HepG2 (cell line): Measurements from ENCODE around the gene CDC37L1. TPM values are rescaled to one million over a fixed set of nuclear protein-coding genes. Genes with fewer than 3 reads are reported as not detected.

ENCODE experiments used
- CHD4 ChIP-seq: fragments of 200-600 bp; sonication (generic); IDR thresholded peaks from 2 replicates; pipeline ENCODE4 v1.7.0; 2017; ENCODE audit warnings: mild to moderate bottlenecking, low read length, borderline replicate concordance
- CREB1 ChIP-seq, 2 experiments: fragments of 450-650 bp in 1 of 2; IDR thresholded peaks; 2 replicates each; pipeline ENCODE4 v1.6.1; 2016 to 2017; ENCODE audit warnings: control low read depth in 1 of 2, mild to moderate bottlenecking in 1 of 2, missing compliant biosample characterization in 1 of 2, missing genetic modification characterization in 1 of 2
- MTA1 ChIP-seq: sonication (generic); formaldehyde crosslinking; IDR thresholded peaks from 2 replicates; pipeline ENCODE4 v1.4.0; 2020; ENCODE audit warnings: missing genetic modification reagents, mild to moderate bottlenecking, borderline replicate concordance
- MZF1 ChIP-seq: sonication (generic); formaldehyde crosslinking; IDR thresholded peaks from 2 replicates; pipeline ENCODE4 v1.8.1; 2023; ENCODE audit warnings: mild to moderate bottlenecking, missing genetic modification reagents, borderline replicate concordance
- NFKB2 ChIP-seq: sonication (generic); formaldehyde crosslinking; IDR thresholded peaks from 2 replicates; pipeline ENCODE4 v1.4.0; 2020; ENCODE audit warnings: missing genetic modification reagents, borderline replicate concordance
- PAF1 ChIP-seq: IDR thresholded peaks from 2 replicates; pipeline ENCODE4 v1.6.1; 2016; ENCODE audit warnings: missing genetic modification reagents, missing compliant biosample characterization
- RBAK ChIP-seq: sonication (generic); formaldehyde crosslinking; IDR thresholded peaks from 2 replicates; pipeline ENCODE4 v1.5.1; 2020; ENCODE audit warnings: mild to moderate bottlenecking, missing genetic modification reagents
- SMYD3 ChIP-seq: sonication (generic); formaldehyde crosslinking; IDR thresholded peaks from 2 replicates; pipeline ENCODE4 v1.8.1; 2023; ENCODE audit warnings: mild to moderate bottlenecking, missing genetic modification reagents
- ZFP36L2 ChIP-seq: sonication (generic); formaldehyde crosslinking; IDR thresholded peaks from 2 replicates; pipeline ENCODE4 v1.4.0; 2020; ENCODE audit warnings: missing genetic modification reagents
- ZFP82 ChIP-seq: sonication (generic); formaldehyde crosslinking; IDR thresholded peaks from 2 replicates; pipeline ENCODE4 v1.5.1; 2020; ENCODE audit warnings: mild to moderate bottlenecking, missing genetic modification reagents, borderline replicate concordance
- ZNF563 ChIP-seq: sonication (generic); formaldehyde crosslinking; IDR thresholded peaks from 2 replicates; pipeline ENCODE4 v1.8.0; 2022; ENCODE audit warnings: mild to moderate bottlenecking, moderate library complexity, missing genetic modification reagents
- ZNF746 ChIP-seq: sonication (generic); formaldehyde crosslinking; IDR thresholded peaks from 2 replicates; pipeline ENCODE4 v1.8.0; 2022; ENCODE audit warnings: mild to moderate bottlenecking, missing genetic modification reagents
- ZNF747 ChIP-seq: sonication (generic); formaldehyde crosslinking; IDR thresholded peaks from 2 replicates; pipeline ENCODE4 v1.8.1; 2023; ENCODE audit warnings: missing genetic modification reagents, mild to moderate bottlenecking, borderline replicate concordance
- ZNF761 ChIP-seq: sonication (generic); formaldehyde crosslinking; conservative IDR thresholded peaks from 2 replicates; pipeline ENCODE4 v1.4.0; 2020; ENCODE audit warnings: mild to moderate bottlenecking, missing genetic modification reagents
- polyA plus RNA-seq, 8 experiments: library from polyadenylated mRNA; depleted of rRNA in 3 of 8; stranded (reverse) in 7 of 8; unstranded in 1 of 8; fragments of >200 nt; fragmentation: Illumina TruSeq in 4 of 8; extraction: Trizol in 4 of 8; gene quantifications; 2 replicates each; pipeline versions ENCODE4 v1.2.1 to v1.2.3, GENCODE V29; 2011 to 2016; ENCODE audit warnings: low read depth in 4 of 8, missing spikeins in 1 of 8, mixed read lengths in 1 of 8; ENCODE audit not compliant: insufficient read depth in 1 of 8
- total RNA-seq, 5 experiments: library from RNA; depleted of rRNA; stranded (reverse); fragments of >200 nt; fragmentation: Illumina TruSeq; extraction: Trizol; gene quantifications; 2 replicates each; pipeline ENCODE4 v1.2.3, GENCODE V29; 2016; ENCODE audit warnings: low read depth in 1 of 5
- TF ChIP-seq, protein P1 (sequence below): sonication (generic); formaldehyde crosslinking; conservative IDR thresholded peaks from 2 replicates; pipeline ENCODE4 v1.4.0; 2020; ENCODE audit warnings: mild to moderate bottlenecking, missing genetic modification reagents, moderate library complexity
- TF ChIP-seq, protein P2 (sequence below): sonication (generic); formaldehyde crosslinking; IDR thresholded peaks from 2 replicates; pipeline ENCODE4 v1.9.0; 2022; ENCODE audit warnings: missing genetic modification reagents, mild to moderate bottlenecking, borderline replicate concordance
- TF ChIP-seq, protein P3 (sequence below): sonication (generic); formaldehyde crosslinking; IDR thresholded peaks from 2 replicates; pipeline ENCODE4 v1.5.0; 2020; ENCODE audit warnings: missing genetic modification reagents
- TF ChIP-seq, protein P4 (sequence below): sonication (generic); formaldehyde crosslinking; IDR thresholded peaks from 2 replicates; pipeline ENCODE4 v1.4.0; 2020; ENCODE audit warnings: mild to moderate bottlenecking, missing genetic modification reagents

Gene CDC37L1
- total and polyA plus RNA-seq, 2 of the 13 experiments (the other 11 are each of a cell fraction or from before 2014, with no cell fraction given): 5.5 to 17.0 TPM

DNA sequence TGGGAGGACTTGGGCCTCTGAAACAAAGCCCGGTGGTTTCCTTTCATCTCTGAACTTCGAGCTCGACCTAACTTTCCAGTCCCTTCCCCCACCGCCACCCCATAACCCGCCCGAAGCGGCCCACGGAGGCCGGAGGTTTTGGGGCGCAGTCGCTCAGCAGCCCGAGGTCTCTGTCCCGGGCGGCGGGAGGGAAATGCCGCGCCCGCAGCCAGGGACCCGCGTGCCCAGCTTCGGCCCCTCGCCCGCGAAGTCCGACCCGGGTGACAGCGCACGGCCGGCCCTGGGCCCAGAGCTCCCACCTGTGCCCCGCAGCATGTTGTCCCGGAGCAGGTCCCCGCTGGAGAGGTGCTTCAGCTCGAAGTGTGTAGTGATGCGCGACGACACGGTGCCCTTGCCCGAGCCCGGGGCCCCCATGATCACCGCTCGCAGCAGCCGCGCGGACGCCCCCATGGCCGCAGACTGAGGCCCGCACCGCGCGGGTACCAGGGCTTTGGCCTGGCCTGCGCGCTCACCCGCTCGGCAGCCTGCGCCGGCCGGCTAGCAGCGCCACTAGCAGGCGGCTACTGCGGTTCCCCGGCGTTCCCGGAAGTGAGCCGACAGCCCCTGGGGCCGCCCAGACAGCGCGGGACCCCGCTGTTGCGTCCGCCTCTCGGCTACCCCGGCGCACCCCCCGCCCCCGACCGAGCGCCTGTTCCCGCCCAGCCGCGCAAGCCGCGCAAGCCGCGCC, 61.4 kb downstream of the CDC37L1 start, which contains the start of gene AK3 (continued):
- TF ChIP-seq, protein P1, sequence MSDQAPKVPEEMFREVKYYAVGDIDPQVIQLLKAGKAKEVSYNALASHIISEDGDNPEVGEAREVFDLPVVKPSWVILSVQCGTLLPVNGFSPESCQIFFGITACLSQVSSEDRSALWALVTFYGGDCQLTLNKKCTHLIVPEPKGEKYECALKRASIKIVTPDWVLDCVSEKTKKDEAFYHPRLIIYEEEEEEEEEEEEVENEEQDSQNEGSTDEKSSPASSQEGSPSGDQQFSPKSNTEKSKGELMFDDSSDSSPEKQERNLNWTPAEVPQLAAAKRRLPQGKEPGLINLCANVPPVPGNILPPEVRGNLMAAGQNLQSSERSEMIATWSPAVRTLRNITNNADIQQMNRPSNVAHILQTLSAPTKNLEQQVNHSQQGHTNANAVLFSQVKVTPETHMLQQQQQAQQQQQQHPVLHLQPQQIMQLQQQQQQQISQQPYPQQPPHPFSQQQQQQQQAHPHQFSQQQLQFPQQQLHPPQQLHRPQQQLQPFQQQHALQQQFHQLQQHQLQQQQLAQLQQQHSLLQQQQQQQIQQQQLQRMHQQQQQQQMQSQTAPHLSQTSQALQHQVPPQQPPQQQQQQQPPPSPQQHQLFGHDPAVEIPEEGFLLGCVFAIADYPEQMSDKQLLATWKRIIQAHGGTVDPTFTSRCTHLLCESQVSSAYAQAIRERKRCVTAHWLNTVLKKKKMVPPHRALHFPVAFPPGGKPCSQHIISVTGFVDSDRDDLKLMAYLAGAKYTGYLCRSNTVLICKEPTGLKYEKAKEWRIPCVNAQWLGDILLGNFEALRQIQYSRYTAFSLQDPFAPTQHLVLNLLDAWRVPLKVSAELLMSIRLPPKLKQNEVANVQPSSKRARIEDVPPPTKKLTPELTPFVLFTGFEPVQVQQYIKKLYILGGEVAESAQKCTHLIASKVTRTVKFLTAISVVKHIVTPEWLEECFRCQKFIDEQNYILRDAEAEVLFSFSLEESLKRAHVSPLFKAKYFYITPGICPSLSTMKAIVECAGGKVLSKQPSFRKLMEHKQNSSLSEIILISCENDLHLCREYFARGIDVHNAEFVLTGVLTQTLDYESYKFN (CRISPR knock-in tag): peak; percentile 72
- TF ChIP-seq CHD4 (no peak), MZF1 (CRISPR knock-in tag) (no peak), ZNF747 (peak; percentile 67; the same call in 1 of the 2 replicates), ZNF746 (CRISPR knock-in tag) (peak; percentile 55; the same call in 1 of the 2 replicates), ZNF761 (CRISPR knock-in tag) (peak; percentile 79; the same call in 1 of the 2 replicates), ZFP36L2 (no peak), ZNF563 (CRISPR knock-in tag) (peak; percentile 66; the same call in 1 of the 2 replicates), ZFP82 (CRISPR knock-in tag) (no peak), CREB1 (IDR thresholded peaks at IDR 0.05) (no peak), CREB1 (CRISPR knock-in tag; IDR thresholded peaks at IDR 0.05) (no peak), SMYD3 (CRISPR knock-in tag) (no peak; the same call in 1 of the 2 replicates), NFKB2 (CRISPR knock-in tag) (peak; percentile 96), RBAK (CRISPR knock-in tag) (no peak), MTA1 (peak; percentile 71; the same call in 1 of the 2 replicates), PAF1 (CRISPR knock-in tag) (no peak)
- TF ChIP-seq, protein P2, sequence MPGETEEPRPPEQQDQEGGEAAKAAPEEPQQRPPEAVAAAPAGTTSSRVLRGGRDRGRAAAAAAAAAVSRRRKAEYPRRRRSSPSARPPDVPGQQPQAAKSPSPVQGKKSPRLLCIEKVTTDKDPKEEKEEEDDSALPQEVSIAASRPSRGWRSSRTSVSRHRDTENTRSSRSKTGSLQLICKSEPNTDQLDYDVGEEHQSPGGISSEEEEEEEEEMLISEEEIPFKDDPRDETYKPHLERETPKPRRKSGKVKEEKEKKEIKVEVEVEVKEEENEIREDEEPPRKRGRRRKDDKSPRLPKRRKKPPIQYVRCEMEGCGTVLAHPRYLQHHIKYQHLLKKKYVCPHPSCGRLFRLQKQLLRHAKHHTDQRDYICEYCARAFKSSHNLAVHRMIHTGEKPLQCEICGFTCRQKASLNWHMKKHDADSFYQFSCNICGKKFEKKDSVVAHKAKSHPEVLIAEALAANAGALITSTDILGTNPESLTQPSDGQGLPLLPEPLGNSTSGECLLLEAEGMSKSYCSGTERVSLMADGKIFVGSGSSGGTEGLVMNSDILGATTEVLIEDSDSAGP: peak; percentile 90; the same call in 1 of the 2 replicates
- TF ChIP-seq, protein P3, sequence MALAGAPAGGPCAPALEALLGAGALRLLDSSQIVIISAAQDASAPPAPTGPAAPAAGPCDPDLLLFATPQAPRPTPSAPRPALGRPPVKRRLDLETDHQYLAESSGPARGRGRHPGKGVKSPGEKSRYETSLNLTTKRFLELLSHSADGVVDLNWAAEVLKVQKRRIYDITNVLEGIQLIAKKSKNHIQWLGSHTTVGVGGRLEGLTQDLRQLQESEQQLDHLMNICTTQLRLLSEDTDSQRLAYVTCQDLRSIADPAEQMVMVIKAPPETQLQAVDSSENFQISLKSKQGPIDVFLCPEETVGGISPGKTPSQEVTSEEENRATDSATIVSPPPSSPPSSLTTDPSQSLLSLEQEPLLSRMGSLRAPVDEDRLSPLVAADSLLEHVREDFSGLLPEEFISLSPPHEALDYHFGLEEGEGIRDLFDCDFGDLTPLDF (CRISPR knock-in tag): peak; percentile 83
- TF ChIP-seq, protein P4, sequence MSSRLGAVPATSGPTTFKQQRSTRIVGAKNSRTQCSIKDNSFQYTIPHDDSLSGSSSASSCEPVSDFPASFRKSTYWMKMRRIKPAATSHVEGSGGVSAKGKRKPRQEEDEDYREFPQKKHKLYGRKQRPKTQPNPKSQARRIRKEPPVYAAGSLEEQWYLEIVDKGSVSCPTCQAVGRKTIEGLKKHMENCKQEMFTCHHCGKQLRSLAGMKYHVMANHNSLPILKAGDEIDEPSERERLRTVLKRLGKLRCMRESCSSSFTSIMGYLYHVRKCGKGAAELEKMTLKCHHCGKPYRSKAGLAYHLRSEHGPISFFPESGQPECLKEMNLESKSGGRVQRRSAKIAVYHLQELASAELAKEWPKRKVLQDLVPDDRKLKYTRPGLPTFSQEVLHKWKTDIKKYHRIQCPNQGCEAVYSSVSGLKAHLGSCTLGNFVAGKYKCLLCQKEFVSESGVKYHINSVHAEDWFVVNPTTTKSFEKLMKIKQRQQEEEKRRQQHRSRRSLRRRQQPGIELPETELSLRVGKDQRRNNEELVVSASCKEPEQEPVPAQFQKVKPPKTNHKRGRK (CRISPR knock-in tag): no peak; the same call in 1 of the 2 replicates
